ENCODE results near the gene LUZP4.

GRCh38 chrX:115318139-115318538 is 28.6 kb downstream of the LUZP4 start:
- TF ChIP-seq CTCF (IDR thresholded peaks at IDR 0.05) (no peak), POLR2A (IDR thresholded peaks at IDR 0.05) (no peak), POLR2AphosphoS5 (IDR thresholded peaks at IDR 0.05) (no peak)

Data from stomach (tissue), 4 donors.